C4-2B (cell line): ENCODE results near the gene ZFYVE26.

Experiments used
- ZFX ChIP-seq: fragments of 450-650 bp; IDR thresholded peaks from 2 replicates; pipeline ENCODE4 v1.6.1; 2017
- TF ChIP-seq, protein P1 (sequence below): fragments of 450-650 bp; conservative IDR thresholded peaks from 2 replicates; pipeline ENCODE4 v1.5.1; 2017; ENCODE audit warnings: mild to moderate bottlenecking

DNA sequence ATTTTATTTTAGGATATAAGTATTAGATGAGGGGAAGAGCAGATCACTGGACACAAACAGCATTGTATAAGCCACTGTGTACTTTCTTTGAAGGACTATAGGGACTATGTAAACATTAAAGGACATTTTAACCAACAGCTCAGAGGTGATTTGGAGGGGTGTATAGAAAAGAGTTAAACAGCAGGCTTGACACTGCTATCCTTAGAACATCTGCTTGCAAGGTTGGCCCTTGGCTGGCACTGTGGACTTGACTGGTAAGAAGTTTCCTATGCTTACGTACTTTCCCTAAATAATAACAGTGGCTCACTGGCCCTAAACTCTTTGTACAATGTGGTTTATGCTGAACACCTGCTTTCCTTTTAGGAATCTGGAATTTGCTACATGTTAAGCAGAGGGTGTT, 28.7 kb downstream of the ZFYVE26 start:
- TF ChIP-seq, protein P1, sequence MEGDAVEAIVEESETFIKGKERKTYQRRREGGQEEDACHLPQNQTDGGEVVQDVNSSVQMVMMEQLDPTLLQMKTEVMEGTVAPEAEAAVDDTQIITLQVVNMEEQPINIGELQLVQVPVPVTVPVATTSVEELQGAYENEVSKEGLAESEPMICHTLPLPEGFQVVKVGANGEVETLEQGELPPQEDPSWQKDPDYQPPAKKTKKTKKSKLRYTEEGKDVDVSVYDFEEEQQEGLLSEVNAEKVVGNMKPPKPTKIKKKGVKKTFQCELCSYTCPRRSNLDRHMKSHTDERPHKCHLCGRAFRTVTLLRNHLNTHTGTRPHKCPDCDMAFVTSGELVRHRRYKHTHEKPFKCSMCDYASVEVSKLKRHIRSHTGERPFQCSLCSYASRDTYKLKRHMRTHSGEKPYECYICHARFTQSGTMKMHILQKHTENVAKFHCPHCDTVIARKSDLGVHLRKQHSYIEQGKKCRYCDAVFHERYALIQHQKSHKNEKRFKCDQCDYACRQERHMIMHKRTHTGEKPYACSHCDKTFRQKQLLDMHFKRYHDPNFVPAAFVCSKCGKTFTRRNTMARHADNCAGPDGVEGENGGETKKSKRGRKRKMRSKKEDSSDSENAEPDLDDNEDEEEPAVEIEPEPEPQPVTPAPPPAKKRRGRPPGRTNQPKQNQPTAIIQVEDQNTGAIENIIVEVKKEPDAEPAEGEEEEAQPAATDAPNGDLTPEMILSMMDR: no peak
- TF ChIP-seq ZFX: no peak
